Fibroblast of lung (primary cell): ENCODE results near the gene NUP214.

Source experiments
- EZH2 ChIP-seq: IDR thresholded peaks from 2 replicates; pipeline ENCODE4 v1.5.1; 2012; ENCODE audit warnings: low read length, control low read depth, mild to moderate bottlenecking; ENCODE audit errors: missing control alignments
- TF ChIP-seq, protein P1 (sequence below), 2 donors: IDR thresholded peaks in 1 of 2; conservative IDR thresholded peaks in 1 of 2; 1 replicate in 1 of 2; 2 replicates in 1 of 2; pipeline ENCODE4 v1.5.1; 2011 to 2012; ENCODE audit warnings: low read length in 2 of 2, control low read depth in 1 of 2, inconsistent platforms in 1 of 2, low read depth in 1 of 2, mild to moderate bottlenecking in 1 of 2

- TF ChIP-seq, protein P1, sequence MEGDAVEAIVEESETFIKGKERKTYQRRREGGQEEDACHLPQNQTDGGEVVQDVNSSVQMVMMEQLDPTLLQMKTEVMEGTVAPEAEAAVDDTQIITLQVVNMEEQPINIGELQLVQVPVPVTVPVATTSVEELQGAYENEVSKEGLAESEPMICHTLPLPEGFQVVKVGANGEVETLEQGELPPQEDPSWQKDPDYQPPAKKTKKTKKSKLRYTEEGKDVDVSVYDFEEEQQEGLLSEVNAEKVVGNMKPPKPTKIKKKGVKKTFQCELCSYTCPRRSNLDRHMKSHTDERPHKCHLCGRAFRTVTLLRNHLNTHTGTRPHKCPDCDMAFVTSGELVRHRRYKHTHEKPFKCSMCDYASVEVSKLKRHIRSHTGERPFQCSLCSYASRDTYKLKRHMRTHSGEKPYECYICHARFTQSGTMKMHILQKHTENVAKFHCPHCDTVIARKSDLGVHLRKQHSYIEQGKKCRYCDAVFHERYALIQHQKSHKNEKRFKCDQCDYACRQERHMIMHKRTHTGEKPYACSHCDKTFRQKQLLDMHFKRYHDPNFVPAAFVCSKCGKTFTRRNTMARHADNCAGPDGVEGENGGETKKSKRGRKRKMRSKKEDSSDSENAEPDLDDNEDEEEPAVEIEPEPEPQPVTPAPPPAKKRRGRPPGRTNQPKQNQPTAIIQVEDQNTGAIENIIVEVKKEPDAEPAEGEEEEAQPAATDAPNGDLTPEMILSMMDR (conservative IDR thresholded peaks at IDR 0.05 in 1 of 2, IDR thresholded peaks at IDR 0.05 in 1 of 2; ENCODE audit: low read depth in 1 of 2, low read length in 2 of 2) = no peak
- no peak for TF ChIP-seq EZH2
These were observed 20.8 kb downstream of the NUP214 start for GRCh38 chr9:131146186-131146585.
